Erythroblast (primary cell): ENCODE data around the gene CALML4.

Experiments used
- DNase-seq, 2 experiments: peaks; one replicate each; lab custom pipeline; 2025; lab: John Stamatoyannopoulos, UW
- GATA1 ChIP-seq: IDR thresholded peaks from 2 replicates; pipeline ENCODE4 v1.6.1; 2011; ENCODE audit warnings: low read depth, mild to moderate bottlenecking, control low read depth, low read length, moderate library complexity
- POLR2A ChIP-seq: IDR thresholded peaks from 2 replicates; pipeline ENCODE4 v1.6.1; 2011; ENCODE audit warnings: mild to moderate bottlenecking, low read length

Gene CALML4

GRCh38 chr15:68150187-68150586, 54.9 kb downstream of the CALML4 start:
- DNase-seq, result no peak
- TF ChIP-seq POLR2A (no peak), GATA1 (no peak)

- DNase-seq, result no peak
- TF ChIP-seq POLR2A, result no peak
- no peak for TF ChIP-seq GATA1
These were observed 56.1 kb downstream of the CALML4 start for GRCh38 chr15:68149059-68149458.

GRCh38 chr15:68148039-68148438, 57.1 kb downstream of the CALML4 start:
- TF ChIP-seq POLR2A (no peak), GATA1 (no peak)

GRCh38 chr15:68145706-68146105, 59.4 kb downstream of the CALML4 start:
- no peak for DNase-seq
- TF ChIP-seq POLR2A (no peak), GATA1 (no peak)

More at GRCh38 chr15:68148039-68148438, 57.1 kb downstream of the CALML4 start:
- DNase-seq, result no peak

GRCh38 chr15:68143785-68144184, 61.3 kb downstream of the CALML4 start:
- no peak for DNase-seq
- TF ChIP-seq GATA1 (no peak), POLR2A (no peak)

GRCh38 chr15:68143129-68143528, 62.0 kb downstream of the CALML4 start:
- no peak for TF ChIP-seq GATA1
- TF ChIP-seq POLR2A, result no peak
- DNase-seq, result no peak
